Mesendoderm (in vitro differentiated cells): ENCODE data around the gene KCNQ5.

Experiments
- DNase-seq: peaks from one replicate; pipeline ENCODE4 v3.0.0; 2013
- H2AK5ac ChIP-seq: 2 replicates; pipeline ENCODE4 v1.6.1; 2013; ENCODE audit warnings: low read length, inconsistent platforms
- H2BK120ac ChIP-seq: 2 replicates; pipeline ENCODE4 v1.6.1; 2013; ENCODE audit warnings: low read depth, mild to moderate bottlenecking, low read length, moderate library complexity, mixed read lengths
- H2BK15ac ChIP-seq: replicated peaks from 2 replicates; pipeline ENCODE4 v1.6.1; 2013; ENCODE audit warnings: low read depth, mild to moderate bottlenecking, moderate library complexity
- H2BK5ac ChIP-seq: 2 replicates; pipeline ENCODE4 v1.6.1; 2013; ENCODE audit warnings: low read length, inconsistent platforms
- H3K18ac ChIP-seq: 2 replicates; pipeline ENCODE4 v1.6.1; 2013; ENCODE audit warnings: mild to moderate bottlenecking, low read length, mixed read lengths
- H3K23ac ChIP-seq: one replicate; pipeline ENCODE4 v1.6.1; 2013; ENCODE audit warnings: low read length
- H3K27ac ChIP-seq: 2 replicates; pipeline ENCODE4 v1.5.1; 2013; ENCODE audit warnings: low read depth, mild to moderate bottlenecking, inconsistent platforms, low read length, moderate library complexity
- H3K27me3 ChIP-seq: 2 replicates; pipeline ENCODE4 v1.6.1; 2013; ENCODE audit warnings: low read length, control low read depth, mild to moderate bottlenecking, inconsistent platforms; ENCODE audit not compliant: insufficient read depth, poor library complexity
- H3K36me3 ChIP-seq: 2 replicates; pipeline ENCODE4 v1.6.1; 2013; ENCODE audit warnings: low read length, inconsistent platforms; ENCODE audit not compliant: control insufficient read depth, insufficient read depth
- H3K4ac ChIP-seq: one replicate; pipeline ENCODE4 v1.6.1; 2013; ENCODE audit warnings: low read depth, mild to moderate bottlenecking, low read length, moderate library complexity
- H3K4me1 ChIP-seq: 2 replicates; pipeline ENCODE4 v1.6.1; 2013; ENCODE audit warnings: low read depth, low read length, inconsistent platforms; ENCODE audit not compliant: control insufficient read depth
- H3K4me2 ChIP-seq: 2 replicates; pipeline ENCODE4 v1.6.1; 2013; ENCODE audit warnings: low read length
- H3K4me3 ChIP-seq: 2 replicates; pipeline ENCODE4 v1.5.1; 2013; ENCODE audit warnings: mild to moderate bottlenecking, low read length
- H3K56ac ChIP-seq: one replicate; pipeline ENCODE4 v1.6.1; 2013; ENCODE audit warnings: low read length
- H3K79me1 ChIP-seq: 2 replicates; pipeline ENCODE4 v1.6.1; 2013; ENCODE audit warnings: low read length, inconsistent platforms
- H3K79me2 ChIP-seq: 2 replicates; pipeline ENCODE4 v1.6.1; 2013; ENCODE audit warnings: mild to moderate bottlenecking, low read length; ENCODE audit not compliant: control insufficient read depth, insufficient read depth
- H3K9ac ChIP-seq: 2 replicates; pipeline ENCODE4 v1.6.1; 2013; ENCODE audit warnings: low read length, inconsistent platforms
- H4K5ac ChIP-seq: one replicate; pipeline ENCODE4 v1.6.1; 2013; ENCODE audit warnings: low read length
- H4K8ac ChIP-seq: one replicate; pipeline ENCODE4 v1.6.1; 2013; ENCODE audit warnings: low read depth, mild to moderate bottlenecking, control low read depth, low read length, moderate library complexity
- WGBS: extraction: QIAGEN DNeasy Blood & Tissue Kit; methylation state at CpG from one replicate; pipeline ENCODE4 v1.1.7; 2013; ENCODE audit warnings: low lambda C conversion rate, missing lambda C conversion rate; ENCODE audit not compliant: insufficient coverage; ENCODE audit errors: extremely low coverage; 5-methylcytosine and 5-hydroxymethylcytosine counted together

KCNQ5 gene

GRCh38 chr6:72930556-72931132 lies 308.8 kb downstream of the KCNQ5 start:
- H3K79me1 ChIP-seq = no peaks in the 10 kb centered on the region
- no peak overlapping the region for H3K4me2 ChIP-seq
- no peak overlapping the region for H4K5ac ChIP-seq
- H2AK5ac ChIP-seq = no peak overlapping the region
- no peak for DNase-seq
- H2BK120ac ChIP-seq = no peak overlapping the region
- H3K23ac ChIP-seq = no peak overlapping the region
- H3K4me1 ChIP-seq = no peaks in the 10 kb centered on the region
- no peaks in the 10 kb centered on the region for H3K36me3 ChIP-seq
- H3K4ac ChIP-seq = no peak overlapping the region
- no peak overlapping the region for H2BK5ac ChIP-seq
- H2BK15ac ChIP-seq = no peak overlapping the region
- no peak overlapping the region for H3K4me3 ChIP-seq
- no peak overlapping the region for H4K8ac ChIP-seq
- WGBS = no CpG with 5 or more reads among the region's 5 CpGs
- no peaks in the 10 kb centered on the region for H3K79me2 ChIP-seq
- H3K27ac ChIP-seq = no peak overlapping the region
- peaks cover under 1% of the 10 kb centered on the region for H3K27me3 ChIP-seq
- H3K56ac ChIP-seq = no peak overlapping the region
- no peak overlapping the region for H3K18ac ChIP-seq
- H3K9ac ChIP-seq = no peak overlapping the region

GRCh38 chr6:72931325-72931887 lies 309.5 kb downstream of the KCNQ5 start:
- H2BK120ac ChIP-seq = no peak overlapping the region
- H3K56ac ChIP-seq = no peak overlapping the region
- no peaks in the 10 kb centered on the region for H3K79me2 ChIP-seq
- no peak overlapping the region for H3K4ac ChIP-seq
- no peak overlapping the region for H2BK15ac ChIP-seq
- no peak overlapping the region for H3K18ac ChIP-seq
- no peak overlapping the region for H2AK5ac ChIP-seq
- H3K27ac ChIP-seq = no peak overlapping the region
- H4K8ac ChIP-seq = no peak overlapping the region
- H3K4me3 ChIP-seq = no peak overlapping the region
- H3K27me3 ChIP-seq = peaks cover 1% of the 10 kb centered on the region
- no peaks in the 10 kb centered on the region for H3K36me3 ChIP-seq
- H3K79me1 ChIP-seq = no peaks in the 10 kb centered on the region
- H3K23ac ChIP-seq = no peak overlapping the region
- no peak overlapping the region for H4K5ac ChIP-seq
- DNase-seq = peak; percentile 59
- H3K4me1 ChIP-seq = no peaks in the 10 kb centered on the region
- no peak overlapping the region for H3K4me2 ChIP-seq
- WGBS = no CpG with 5 or more reads among the region's 4 CpGs
- H3K9ac ChIP-seq = no peak overlapping the region
- no peak overlapping the region for H2BK5ac ChIP-seq

DNA sequence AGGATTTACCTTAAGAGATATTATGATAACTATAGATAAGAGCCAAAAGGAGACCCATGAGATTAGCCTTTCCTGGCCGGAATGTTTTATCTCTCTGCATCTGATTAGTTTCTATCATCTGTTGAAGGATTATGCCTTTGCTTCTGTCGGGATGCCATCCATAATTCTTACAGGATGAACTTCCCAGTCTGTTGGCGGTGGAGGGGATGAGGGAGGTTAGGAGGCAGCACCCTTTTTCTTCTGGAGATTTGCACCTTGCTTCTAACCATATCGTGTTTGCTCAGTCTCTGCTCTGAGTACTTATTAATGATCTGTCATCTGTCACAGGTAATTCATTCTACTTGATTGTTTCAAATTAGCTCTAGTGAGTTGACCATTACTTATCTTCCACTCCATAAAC lies 311.4 kb downstream of the KCNQ5 start:
- Histone ChIP-seq H2BK120ac (no peak overlapping the region), H3K4ac (no peak overlapping the region), H2BK5ac (no peak overlapping the region), H3K4me1 (no peaks in the 10 kb centered on the region), H3K79me1 (no peaks in the 10 kb centered on the region), H3K27me3 (peaks cover 1% of the 10 kb centered on the region), H3K9ac (no peak overlapping the region), H3K79me2 (no peaks in the 10 kb centered on the region), H4K5ac (no peak overlapping the region), H3K4me3 (no peak overlapping the region), H3K23ac (no peak overlapping the region), H3K18ac (no peak overlapping the region), H3K36me3 (no peaks in the 10 kb centered on the region), H2BK15ac (no peak overlapping the region), H3K56ac (no peak overlapping the region), H3K27ac (no peak overlapping the region), H3K4me2 (no peak overlapping the region), H2AK5ac (no peak overlapping the region), H4K8ac (no peak overlapping the region)
- WGBS = no CpG with 5 or more reads among the region's 4 CpGs
- DNase-seq = peak; percentile 44

GRCh38 chr6:72936766-72937559 lies 315.1 kb downstream of the KCNQ5 start:
- no peak overlapping the region for H3K4me2 ChIP-seq
- no peaks in the 10 kb centered on the region for H3K79me1 ChIP-seq
- H2BK5ac ChIP-seq = no peak overlapping the region
- no peak overlapping the region for H3K27ac ChIP-seq
- H3K9ac ChIP-seq = no peak overlapping the region
- H3K4ac ChIP-seq = no peak overlapping the region
- no CpG with 5 or more reads among the region's 4 CpGs for WGBS
- no peak overlapping the region for H2BK15ac ChIP-seq
- H3K36me3 ChIP-seq = no peaks in the 10 kb centered on the region
- peaks cover 1% of the 10 kb centered on the region for H3K27me3 ChIP-seq
- no peak overlapping the region for H3K18ac ChIP-seq
- H3K56ac ChIP-seq = no peak overlapping the region
- H2BK120ac ChIP-seq = no peak overlapping the region
- no peak overlapping the region for H3K4me3 ChIP-seq
- H3K23ac ChIP-seq = no peak overlapping the region
- H4K5ac ChIP-seq = no peak overlapping the region
- no peak for DNase-seq
- H2AK5ac ChIP-seq = no peak overlapping the region
- H4K8ac ChIP-seq = no peak overlapping the region
- H3K79me2 ChIP-seq = no peaks in the 10 kb centered on the region
- no peaks in the 10 kb centered on the region for H3K4me1 ChIP-seq

DNA sequence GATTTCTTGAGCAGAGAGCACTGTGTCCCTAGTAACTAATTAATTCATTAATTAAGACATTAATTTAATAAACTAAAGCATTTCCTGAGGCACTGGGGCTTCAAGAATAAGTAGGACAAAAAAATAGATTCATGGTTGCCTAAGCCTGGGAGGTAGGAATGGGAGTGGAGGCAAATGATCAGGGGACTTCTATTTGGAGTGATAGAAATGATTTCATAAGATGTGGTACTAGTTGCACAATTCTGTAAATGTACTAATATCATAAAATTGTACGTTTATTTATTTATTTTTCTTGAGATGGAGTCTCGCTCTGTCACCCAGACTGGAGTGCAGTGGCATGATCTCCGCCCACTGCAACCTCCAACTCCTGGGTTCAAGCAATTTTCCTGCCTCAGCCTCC lies 316.2 kb downstream of the KCNQ5 start:
- no peak overlapping the region for H3K23ac ChIP-seq
- no peak overlapping the region for H3K56ac ChIP-seq
- H2BK120ac ChIP-seq = no peak overlapping the region
- H4K8ac ChIP-seq = no peak overlapping the region
- H3K18ac ChIP-seq = no peak overlapping the region
- no peak overlapping the region for H3K4ac ChIP-seq
- H2BK5ac ChIP-seq = no peak overlapping the region
- H3K4me3 ChIP-seq = no peak overlapping the region
- H3K36me3 ChIP-seq = no peaks in the 10 kb centered on the region
- no peak overlapping the region for H2BK15ac ChIP-seq
- no peak overlapping the region for H3K9ac ChIP-seq
- DNase-seq = no peak
- peaks cover 1% of the 10 kb centered on the region for H3K27me3 ChIP-seq
- H3K27ac ChIP-seq = no peak overlapping the region
- H4K5ac ChIP-seq = no peak overlapping the region
- no peak overlapping the region for H3K4me2 ChIP-seq
- H3K4me1 ChIP-seq = no peaks in the 10 kb centered on the region
- no peaks in the 10 kb centered on the region for H3K79me1 ChIP-seq
- H2AK5ac ChIP-seq = no peak overlapping the region
- no CpG with 5 or more reads among the region's 3 CpGs for WGBS
- H3K79me2 ChIP-seq = no peaks in the 10 kb centered on the region
